H9 (cell line): ENCODE results near the gene VWA8. TPM values are rescaled to one million over a fixed set of nuclear protein-coding genes. Genes with fewer than 3 reads are reported as not detected.

Source experiments
- DNase-seq: peaks from one replicate; pipeline ENCODE4 v3.0.0-alpha.2; 2017
- H2AFZ ChIP-seq: one replicate; pipeline ENCODE4 v1.6.1; 2013; ENCODE audit warnings: mild to moderate bottlenecking, low read length, control low read depth, moderate library complexity
- H2AK5ac ChIP-seq: 2 replicates; pipeline ENCODE4 v1.6.1; 2013; ENCODE audit warnings: low read length, control low read depth, mixed read lengths; ENCODE audit not compliant: insufficient read length
- H2BK120ac ChIP-seq: one replicate; pipeline ENCODE4 v1.6.1; 2013; ENCODE audit warnings: low read depth, mild to moderate bottlenecking, low read length, control low read depth, inconsistent platforms; ENCODE audit not compliant: poor library complexity, severe bottlenecking
- H2BK12ac ChIP-seq: 2 replicates; pipeline ENCODE4 v1.6.1; 2013; ENCODE audit warnings: low read length, control low read depth, mixed read lengths, low read depth; ENCODE audit not compliant: insufficient read length
- H2BK15ac ChIP-seq: 2 replicates; pipeline ENCODE4 v1.6.1; 2013; ENCODE audit warnings: low read depth, low read length, control low read depth
- H2BK20ac ChIP-seq: one replicate; pipeline ENCODE4 v1.6.1; 2013; ENCODE audit warnings: low read depth, mild to moderate bottlenecking, low read length, control low read depth, inconsistent platforms; ENCODE audit not compliant: poor library complexity, severe bottlenecking
- H2BK5ac ChIP-seq: 2 replicates; pipeline ENCODE4 v1.6.1; 2013; ENCODE audit warnings: low read length, control low read depth, mixed read lengths; ENCODE audit not compliant: insufficient read length
- H3K14ac ChIP-seq: 2 replicates; pipeline ENCODE4 v1.6.1; 2013; ENCODE audit warnings: low read length, control low read depth; ENCODE audit not compliant: insufficient read depth
- H3K18ac ChIP-seq: 2 replicates; pipeline ENCODE4 v1.6.1; 2013; ENCODE audit warnings: low read depth, mild to moderate bottlenecking, mixed read lengths, low read length, control low read depth; ENCODE audit not compliant: insufficient read length
- H3K23ac ChIP-seq: 2 replicates; pipeline ENCODE4 v1.6.1; 2013; ENCODE audit warnings: low read length, control low read depth, mixed read lengths, low read depth; ENCODE audit not compliant: insufficient read length
- H3K23me2 ChIP-seq: 2 replicates; pipeline ENCODE4 v1.6.1; 2013; ENCODE audit warnings: low read depth, mild to moderate bottlenecking, mixed read lengths, low read length, control low read depth; ENCODE audit not compliant: insufficient read length, poor library complexity, severe bottlenecking
- H3K27ac ChIP-seq: 2 replicates; pipeline ENCODE4 v1.5.1; 2013; ENCODE audit warnings: low read length, control low read depth, mixed read lengths, low read depth; ENCODE audit not compliant: insufficient read length
- H3K27me3 ChIP-seq: 2 replicates; pipeline ENCODE4 v1.6.1; 2013; ENCODE audit warnings: low read length, control low read depth, inconsistent platforms; ENCODE audit not compliant: insufficient read depth
- H3K4ac ChIP-seq: 2 replicates; pipeline ENCODE4 v1.6.1; 2013; ENCODE audit warnings: low read depth, mild to moderate bottlenecking, control low read depth, inconsistent platforms, low read length, moderate library complexity
- H3K4me1 ChIP-seq: 2 replicates; pipeline ENCODE4 v1.6.1; 2013; ENCODE audit warnings: low read length, control low read depth, inconsistent platforms; ENCODE audit not compliant: insufficient read depth
- H3K4me2 ChIP-seq: 2 replicates; pipeline ENCODE4 v1.6.1; 2013; ENCODE audit warnings: low read length, control low read depth, mixed read lengths; ENCODE audit not compliant: insufficient read length, insufficient read depth
- H3K56ac ChIP-seq: 2 replicates; pipeline ENCODE4 v1.6.1; 2013; ENCODE audit warnings: low read depth, mild to moderate bottlenecking, mixed read lengths, low read length, control low read depth; ENCODE audit not compliant: insufficient read length
- H3K79me1 ChIP-seq: 2 replicates; pipeline ENCODE4 v1.6.1; 2013; ENCODE audit warnings: low read depth, mild to moderate bottlenecking, moderate library complexity, low read length, control low read depth, inconsistent platforms; ENCODE audit not compliant: insufficient read depth, poor library complexity, severe bottlenecking
- H3K79me2 ChIP-seq: 2 replicates; pipeline ENCODE4 v1.6.1; 2013; ENCODE audit warnings: low read length, control low read depth, inconsistent platforms; ENCODE audit not compliant: insufficient read depth
- H3K9ac ChIP-seq: 2 replicates; pipeline ENCODE4 v1.6.1; 2013; ENCODE audit warnings: low read length, control low read depth, mixed read lengths; ENCODE audit not compliant: insufficient read length; ENCODE audit errors: extremely low read depth
- H3K9me3 ChIP-seq: one replicate; pipeline ENCODE4 v1.6.1; 2013; ENCODE audit warnings: low read depth, low read length, inconsistent platforms; ENCODE audit not compliant: control insufficient read depth
- H3T11ph ChIP-seq: one replicate; pipeline ENCODE4 v1.6.1; 2013; ENCODE audit warnings: mild to moderate bottlenecking, low read length, control low read depth, inconsistent platforms
- H4K20me1 ChIP-seq: one replicate; pipeline ENCODE4 v1.6.1; 2013; ENCODE audit not compliant: control insufficient read depth, insufficient read length, insufficient read depth
- H4K5ac ChIP-seq: 2 replicates; pipeline ENCODE4 v1.6.1; 2013; ENCODE audit warnings: low read depth, mild to moderate bottlenecking, mixed read lengths, low read length, control low read depth; ENCODE audit not compliant: insufficient read length
- H4K8ac ChIP-seq: replicated peaks from 2 replicates; pipeline ENCODE4 v1.6.1; 2013; ENCODE audit warnings: low read length, control low read depth, mixed read lengths, low read depth; ENCODE audit not compliant: insufficient read length
- H4K91ac ChIP-seq: 2 replicates; pipeline ENCODE4 v1.6.1; 2013; ENCODE audit warnings: low read depth, mild to moderate bottlenecking, moderate library complexity, mixed read lengths, low read length, control low read depth; ENCODE audit not compliant: insufficient read length
- H3K27ac Mint-ChIP-seq, 3 experiments: 2 replicates in 2 of 3; 3 replicates in 1 of 3; pipeline ENCODE4 v1.8.0; 2020 to 2021; ENCODE audit warnings: mixed read lengths in 3 of 3, mild to moderate bottlenecking in 1 of 3, moderate library complexity in 1 of 3
- H3K27me3 Mint-ChIP-seq: 2 replicates; pipeline ENCODE4 v1.8.0; 2021; ENCODE audit warnings: low read depth, mild to moderate bottlenecking, moderate library complexity, mixed read lengths
- H3K36me3 Mint-ChIP-seq, 3 experiments: 2 replicates in 2 of 3; 3 replicates in 1 of 3; pipeline ENCODE4 v1.8.0; 2020 to 2021; ENCODE audit warnings: low read depth in 3 of 3, mixed read lengths in 3 of 3; ENCODE audit not compliant: insufficient read depth in 1 of 3
- H3K4me1 Mint-ChIP-seq, 2 experiments: 2 replicates each; pipeline ENCODE4 v1.8.0; 2020; ENCODE audit warnings: mixed read lengths in 2 of 2
- H3K4me3 Mint-ChIP-seq, 2 experiments: 2 replicates in 1 of 2; 3 replicates in 1 of 2; pipeline ENCODE4 v1.8.0; 2020 to 2021; ENCODE audit warnings: mild to moderate bottlenecking in 2 of 2, mixed read lengths in 2 of 2, moderate library complexity in 1 of 2
- H3K9me3 Mint-ChIP-seq, 2 experiments: 2 replicates in 1 of 2; 3 replicates in 1 of 2; pipeline ENCODE4 v1.8.0; 2020; ENCODE audit warnings: mild to moderate bottlenecking in 2 of 2, mixed read lengths in 2 of 2, moderate library complexity in 1 of 2
- CTCF ChIP-seq: fragments of 200-600 bp; sonication (generic); conservative IDR thresholded peaks from 3 replicates; pipeline ENCODE4 v1.8.0; 2021; ENCODE audit warnings: antibody characterized with exemption, mild to moderate bottlenecking
- WGBS: extraction: QIAGEN DNeasy Blood & Tissue Kit; methylation state at CpG from one replicate; pipeline ENCODE4 v1.1.7; 2013; ENCODE audit warnings: missing lambda C conversion rate, low lambda C conversion rate, mixed read lengths; ENCODE audit not compliant: insufficient read length; ENCODE audit errors: extremely low coverage; 5-methylcytosine and 5-hydroxymethylcytosine counted together
- total RNA-seq: library from RNA; stranded (reverse); gene quantifications from 2 replicates; pipeline ENCODE4 v1.2.1, GENCODE V29; 2021

The VWA8 gene
- total RNA-seq, 1 experiment from 2014 or later = 17.4 TPM

GRCh38 chr13:41905600-41906254, 55.2 kb downstream of the VWA8 start:
- no CpG with 5 or more reads among the region's 2 CpGs for WGBS
- no peaks in the 10 kb centered on the region for H3K79me1 ChIP-seq
- Mint-ChIP-seq H3K36me3 (peaks cover 0 to 18% (median 0%) of the 10 kb centered on the region in 3 experiments; a peak in 3 of 7 replicates), H3K27ac (peak overlapping the region in 1 of 3 experiments; percentile 3; a peak in 1 of 7 replicates), H3K9me3 (no peaks in the 10 kb centered on the region), H3K4me1 (peaks cover 2 to 15% of the 10 kb centered on the region in 2 experiments; a peak in 2 of 4 replicates), H3K4me3 (no peak overlapping the region), H3K27me3 (no peaks in the 10 kb centered on the region)
- H3K27ac ChIP-seq = no peak overlapping the region
- no peaks in the 10 kb centered on the region for H4K20me1 ChIP-seq
- no peak overlapping the region for H4K5ac ChIP-seq
- H3K18ac ChIP-seq = no peak overlapping the region
- H2AK5ac ChIP-seq = no peak overlapping the region
- no peak overlapping the region for H2BK20ac ChIP-seq
- no peak overlapping the region for H3K4me2 ChIP-seq
- H3K23ac ChIP-seq = no peak overlapping the region
- H3K79me2 ChIP-seq = no peaks in the 10 kb centered on the region
- H3K27me3 ChIP-seq = no peaks in the 10 kb centered on the region
- no peak overlapping the region for H2AFZ ChIP-seq
- peaks cover 2% of the 10 kb centered on the region; the same call in 1 of the 2 replicates for H3K4me1 ChIP-seq
- H2BK5ac ChIP-seq = no peak overlapping the region
- no peak overlapping the region for H3K4ac ChIP-seq
- H3K9me3 ChIP-seq = no peaks in the 10 kb centered on the region
- no peak overlapping the region for H4K8ac ChIP-seq
- no peak overlapping the region for H2BK120ac ChIP-seq
- no peak overlapping the region for H3K56ac ChIP-seq
- no peaks in the 10 kb centered on the region for H3K23me2 ChIP-seq
- no peak overlapping the region for H3K14ac ChIP-seq
- H4K91ac ChIP-seq = no peak overlapping the region
- no peak for DNase-seq
- H3K9ac ChIP-seq = no peak overlapping the region
- no peak overlapping the region for H2BK15ac ChIP-seq
- no peak overlapping the region for H2BK12ac ChIP-seq
- peak; percentile 73 for TF ChIP-seq CTCF
- no peak overlapping the region for H3T11ph ChIP-seq
